SU-DHL-6 (cell line): ENCODE measurements around the gene GRIA3.

ENCODE experiments used
- H2AFZ ChIP-seq: fragments of 200-600 bp; sonication (generic); 2 replicates; pipeline ENCODE4 v1.6.1; 2014; ENCODE audit warnings: low read depth, mild to moderate bottlenecking, moderate library complexity, mixed read lengths, antibody characterized with exemption, low read length; ENCODE audit not compliant: severe bottlenecking
- H3F3A ChIP-seq: fragments of 200-600 bp; shearing (Covaris generic); 2 replicates; pipeline ENCODE4 v1.6.0; 2016; ENCODE audit warnings: antibody characterized with exemption, mild to moderate bottlenecking; ENCODE audit not compliant: insufficient read depth
- H3K27ac ChIP-seq: fragments of 200-600 bp; sonication (generic); 2 replicates; pipeline ENCODE4 v1.5.1; 2016; ENCODE audit warnings: low read depth, mild to moderate bottlenecking, low read length, moderate library complexity, mixed read lengths
- H3K27me3 ChIP-seq: fragments of 200-600 bp; sonication (generic), shearing (Covaris generic); 2 replicates; pipeline ENCODE4 v1.6.0; 2014; ENCODE audit warnings: mild to moderate bottlenecking, low read length
- H3K36me3 ChIP-seq: fragments of 200-600 bp; sonication (generic); 2 replicates; pipeline ENCODE4 v1.6.1; 2014; ENCODE audit warnings: mild to moderate bottlenecking, low read length, mixed read lengths
- H3K4me2 ChIP-seq: fragments of 300-600, 200-600 bp; shearing (Covaris generic), sonication (generic); 2 replicates; pipeline ENCODE4 v1.6.0; 2014; ENCODE audit warnings: low read length, low read depth, mild to moderate bottlenecking; ENCODE audit not compliant: poor library complexity, severe bottlenecking
- H3K4me3 ChIP-seq: fragments of 200-600 bp; sonication (generic); 2 replicates; pipeline ENCODE4 v1.5.1; 2014; ENCODE audit warnings: antibody characterized with exemption, low read length, mild to moderate bottlenecking, mixed read lengths; ENCODE audit not compliant: insufficient read depth, poor library complexity, severe bottlenecking
- H3K79me2 ChIP-seq: fragments of 200-600 bp; sonication (generic); 2 replicates; pipeline ENCODE4 v1.6.1; 2014; ENCODE audit warnings: mild to moderate bottlenecking, low read length, moderate library complexity; ENCODE audit not compliant: insufficient read depth
- H3K9ac ChIP-seq: fragments of 200-600 bp; sonication (generic); 2 replicates; pipeline ENCODE4 v1.7.0; 2014; ENCODE audit warnings: mild to moderate bottlenecking, low read length
- H3K9me2 ChIP-seq: fragments of 200-600 bp; sonication (generic); replicated peaks from 2 replicates; pipeline ENCODE4 v1.6.1; 2014; ENCODE audit warnings: low read length; ENCODE audit not compliant: insufficient read depth
- H3K9me3 ChIP-seq: fragments of 200-600 bp; sonication (generic); 2 replicates; pipeline ENCODE4 v1.6.1; 2014; ENCODE audit warnings: low read length, mixed read lengths; ENCODE audit not compliant: insufficient read depth
- H4K20me1 ChIP-seq: fragments of 200-600 bp; sonication (generic); 2 replicates; pipeline ENCODE4 v1.6.1; 2014; ENCODE audit warnings: low read depth, mild to moderate bottlenecking, antibody characterized with exemption, low read length, moderate library complexity, mixed read lengths
- CTCF ChIP-seq: fragments of 200-600 bp; sonication (generic); IDR thresholded peaks from one replicate; pipeline ENCODE4 v1.5.1; 2017; ENCODE audit warnings: antibody characterized with exemption, mild to moderate bottlenecking, low read length, moderate library complexity; ENCODE audit not compliant: insufficient read depth, poor library complexity, severe bottlenecking
- EZH2phosphoT487 ChIP-seq: fragments of 200-600 bp; sonication (generic), shearing (Covaris generic); conservative IDR thresholded peaks from 2 replicates; pipeline ENCODE4 v1.6.1; 2018; ENCODE audit warnings: mild to moderate bottlenecking, antibody characterized with exemption, low read length, moderate library complexity, mixed read lengths

Gene GRIA3

GRCh38 chrX:123405231-123405630 lies 221.2 kb downstream of the GRIA3 start:
- no peaks in the 10 kb centered on the region for H3K9me2 ChIP-seq
- TF ChIP-seq EZH2phosphoT487 (no peak), CTCF (no peak)
- no peaks in the 10 kb centered on the region for H4K20me1 ChIP-seq
- no peaks in the 10 kb centered on the region for H3K36me3 ChIP-seq
- no peaks in the 10 kb centered on the region for H3K27me3 ChIP-seq
- H3K9ac ChIP-seq, result no peak overlapping the region
- no peak overlapping the region for H2AFZ ChIP-seq
- H3F3A ChIP-seq, result no peaks in the 10 kb centered on the region
- H3K4me3 ChIP-seq, result no peak overlapping the region
- no peaks in the 10 kb centered on the region for H3K9me3 ChIP-seq
- H3K4me2 ChIP-seq, result no peak overlapping the region
- no peak overlapping the region for H3K27ac ChIP-seq
- no peaks in the 10 kb centered on the region for H3K79me2 ChIP-seq

- TF ChIP-seq EZH2phosphoT487 (no peak), CTCF (no peak)
- H3K9ac ChIP-seq, result no peak overlapping the region
- no peaks in the 10 kb centered on the region for H3K36me3 ChIP-seq
- no peaks in the 10 kb centered on the region for H3K9me2 ChIP-seq
- no peak overlapping the region for H2AFZ ChIP-seq
- no peaks in the 10 kb centered on the region for H3K79me2 ChIP-seq
- H3K27me3 ChIP-seq, result no peaks in the 10 kb centered on the region
- H3F3A ChIP-seq, result no peaks in the 10 kb centered on the region
- H4K20me1 ChIP-seq, result no peaks in the 10 kb centered on the region
- no peaks in the 10 kb centered on the region for H3K9me3 ChIP-seq
- no peak overlapping the region for H3K4me3 ChIP-seq
- no peak overlapping the region for H3K27ac ChIP-seq
- H3K4me2 ChIP-seq, result no peak overlapping the region
Observed at GRCh38 chrX:123408821-123409737, 225.0 kb downstream of the GRIA3 start.

GRCh38 chrX:123422875-123423274 lies 238.8 kb downstream of the GRIA3 start:
- no peak overlapping the region for H3K27ac ChIP-seq
- no peaks in the 10 kb centered on the region for H3K27me3 ChIP-seq
- H3F3A ChIP-seq, result no peaks in the 10 kb centered on the region
- no peak overlapping the region for H3K4me3 ChIP-seq
- H4K20me1 ChIP-seq, result no peaks in the 10 kb centered on the region
- H2AFZ ChIP-seq, result no peak overlapping the region
- no peaks in the 10 kb centered on the region for H3K36me3 ChIP-seq
- H3K9me2 ChIP-seq, result no peaks in the 10 kb centered on the region
- H3K9ac ChIP-seq, result no peak overlapping the region
- H3K79me2 ChIP-seq, result no peaks in the 10 kb centered on the region
- TF ChIP-seq EZH2phosphoT487 (no peak), CTCF (no peak)
- H3K4me2 ChIP-seq, result no peak overlapping the region
- no peaks in the 10 kb centered on the region for H3K9me3 ChIP-seq
